ENCODE data around the gene HMOX1.
"Not testable (repeated sequence)": the region's sequence is repeated elsewhere in the genome, so short reads cannot be mapped to it uniquely, and the experiment has no call there.

HMOX1 gene

DNA sequence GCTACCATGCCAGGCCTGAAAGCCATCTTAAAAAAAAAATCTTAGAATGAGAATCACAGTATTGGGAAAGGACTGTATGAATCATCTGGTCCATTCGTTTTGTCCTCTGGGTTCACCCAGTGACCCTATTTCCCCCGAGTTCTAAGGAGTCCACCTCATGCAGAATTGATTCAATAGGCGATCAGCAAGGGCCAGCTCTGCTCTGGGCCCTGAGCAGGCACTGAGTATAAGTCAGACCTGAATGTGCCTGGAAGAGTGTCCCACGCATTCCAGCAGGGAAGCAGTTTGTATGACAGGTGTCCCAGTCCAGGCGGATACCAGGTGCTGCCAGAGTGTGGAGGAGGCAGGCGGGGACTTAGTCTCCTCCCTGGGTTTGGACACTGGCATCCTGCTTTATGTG lies 883 bp upstream of the HMOX1 start:
- CTCF ChIA-PET: interaction anchor here (0.8 kb wide), 2 partner anchors 29 to 52 kb away, joined by 3 read pairs; no protein-coding TSS in a partner anchor
- DNase-seq: no peak
- peaks cover 25% of the 10 kb centered on the region for H3K4me1 Mint-ChIP-seq
- H3K9me3 Mint-ChIP-seq: no peaks in the 10 kb centered on the region
- H3K27me3 Mint-ChIP-seq: peaks cover 65% of the 10 kb centered on the region
- no peaks in the 10 kb centered on the region for H3K36me3 Mint-ChIP-seq
- no peak overlapping the region for H3K27ac Mint-ChIP-seq
- H3K4me3 Mint-ChIP-seq: no peak overlapping the region

DNA sequence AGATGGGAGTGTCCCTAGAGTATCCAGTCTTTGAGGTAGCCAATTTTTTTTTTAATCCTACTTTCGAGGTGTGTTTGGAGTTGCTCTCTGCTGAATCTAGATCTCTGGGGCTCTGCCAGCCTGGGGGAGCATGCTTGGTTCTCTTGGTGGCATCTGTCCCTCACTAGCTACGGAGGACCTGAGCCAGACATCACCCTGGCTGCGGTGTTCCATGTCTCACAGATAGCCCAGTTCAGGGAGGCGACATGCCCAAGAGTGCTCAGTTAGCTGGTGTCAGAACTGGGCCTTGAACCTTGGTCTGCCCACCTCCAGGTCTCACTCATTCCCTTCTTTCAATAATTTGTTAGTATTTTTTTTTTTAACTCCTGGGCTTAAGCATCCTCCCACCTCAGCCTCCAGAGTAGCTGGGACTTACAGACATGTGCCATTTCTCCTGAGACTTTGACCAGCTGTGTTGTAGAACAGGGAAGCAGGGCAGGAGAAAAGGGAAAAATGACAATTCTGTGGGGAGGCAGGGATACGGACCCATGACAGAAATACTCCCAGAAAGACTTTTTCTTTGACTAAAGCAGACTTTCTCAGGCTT lies 621 bp downstream of the HMOX1 start:
- Mint-ChIP-seq H3K27ac (no peak overlapping the region), H3K9me3 (no peaks in the 10 kb centered on the region), H3K36me3 (no peaks in the 10 kb centered on the region), H3K4me3 (peak overlapping the region; percentile 37), H3K4me1 (peaks cover 25% of the 10 kb centered on the region), H3K27me3 (peaks cover 75% of the 10 kb centered on the region)
- DNase-seq: no peak
- CTCF ChIA-PET: no interaction called here

DNA sequence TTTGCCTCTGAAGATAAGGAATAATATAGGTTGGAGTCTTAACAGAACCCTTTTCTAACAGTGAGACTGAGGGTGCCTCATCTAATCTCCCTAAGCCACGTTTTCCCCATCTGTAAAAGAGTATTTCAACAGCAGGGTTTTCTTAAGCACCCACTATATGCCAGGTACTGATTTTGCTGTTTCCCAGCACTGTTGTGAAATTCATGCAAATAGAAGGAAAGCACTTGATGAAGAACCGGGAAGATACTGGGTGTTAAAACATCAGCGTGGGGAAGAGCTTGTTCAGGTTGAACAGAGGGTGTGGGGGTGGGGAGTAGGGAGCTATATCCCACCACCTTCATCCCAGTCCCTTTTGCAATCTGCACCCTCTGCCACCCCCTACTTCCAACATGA lies 2.8 kb downstream of the HMOX1 start:
- peaks cover 12% of the 10 kb centered on the region for H3K4me1 Mint-ChIP-seq

DNA sequence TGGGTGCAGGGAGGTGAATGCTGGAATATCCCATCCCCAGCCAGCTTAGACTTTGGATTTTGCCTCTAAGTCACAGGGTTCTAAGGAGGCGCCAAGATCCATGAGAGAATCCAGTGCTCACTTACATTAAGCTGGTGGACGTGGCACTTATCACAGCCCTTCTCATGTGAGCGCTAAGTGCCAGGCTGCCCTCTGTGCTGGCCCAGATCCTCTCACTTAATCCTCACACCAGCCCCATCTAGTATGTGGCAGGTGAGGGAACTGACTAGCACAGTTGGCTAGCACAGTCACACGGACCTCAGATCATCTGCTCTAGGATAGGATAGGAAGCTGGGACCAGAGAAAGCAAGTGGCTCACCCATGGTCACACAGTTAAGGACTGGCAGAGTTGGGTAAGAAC lies 3.6 kb downstream of the HMOX1 start:
- Mint-ChIP-seq H3K36me3 (no peaks in the 10 kb centered on the region), H3K9me3 (no peaks in the 10 kb centered on the region), H3K4me1 (peaks cover 12% of the 10 kb centered on the region), H3K27me3 (peaks cover 89% of the 10 kb centered on the region), H3K27ac (no peak overlapping the region), H3K4me3 (no peak overlapping the region)
- CTCF ChIA-PET: no interaction called here
- DNase-seq: no peak

More for the DNA sequence above, 2.8 kb downstream of the HMOX1 start:
- no peaks in the 10 kb centered on the region for H3K9me3 Mint-ChIP-seq
- no peaks in the 10 kb centered on the region for H3K36me3 Mint-ChIP-seq
- CTCF ChIA-PET: no interaction called here
- DNase-seq: no peak
- H3K4me3 Mint-ChIP-seq: no peak overlapping the region
- H3K27ac Mint-ChIP-seq: no peak overlapping the region
- H3K27me3 Mint-ChIP-seq: peaks cover 91% of the 10 kb centered on the region

DNA sequence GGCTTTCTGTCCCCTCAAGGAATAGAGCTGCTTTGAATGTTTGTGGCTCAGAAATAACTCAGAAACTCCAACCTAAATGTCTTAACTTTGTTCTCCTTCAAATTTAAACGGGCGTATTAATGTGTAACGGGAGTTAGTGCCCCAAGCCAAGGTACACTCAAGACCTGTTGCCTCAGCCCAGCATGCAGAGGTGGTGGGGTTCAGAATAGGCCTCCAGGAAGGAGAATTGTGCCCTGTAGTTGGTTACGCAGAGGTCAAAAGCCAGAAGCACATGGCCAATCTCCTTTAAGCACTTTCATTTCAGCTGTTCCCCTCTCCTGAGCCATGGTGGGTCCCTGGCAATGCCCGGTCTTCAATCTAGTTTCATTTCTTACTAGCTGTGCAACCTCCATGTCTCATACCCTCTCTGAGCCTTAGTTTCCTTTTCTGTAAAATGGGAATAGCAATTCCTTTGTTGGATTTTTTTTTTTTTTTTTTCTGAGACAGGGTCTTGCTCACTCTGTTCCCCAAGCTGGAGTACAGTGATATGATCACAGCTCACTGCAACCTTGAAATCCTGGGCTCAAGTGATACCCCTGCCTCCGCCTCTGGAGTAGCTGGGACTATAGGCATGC lies 4.2 kb downstream of the HMOX1 start:
- H3K27me3 Mint-ChIP-seq: peaks cover 89% of the 10 kb centered on the region
- no peak for DNase-seq
- H3K9me3 Mint-ChIP-seq: no peaks in the 10 kb centered on the region
- CTCF ChIA-PET: no interaction called here
- no peak overlapping the region for H3K27ac Mint-ChIP-seq
- H3K4me1 Mint-ChIP-seq: peaks cover 12% of the 10 kb centered on the region
- H3K4me3 Mint-ChIP-seq: no peak overlapping the region
- no peaks in the 10 kb centered on the region for H3K36me3 Mint-ChIP-seq

DNA sequence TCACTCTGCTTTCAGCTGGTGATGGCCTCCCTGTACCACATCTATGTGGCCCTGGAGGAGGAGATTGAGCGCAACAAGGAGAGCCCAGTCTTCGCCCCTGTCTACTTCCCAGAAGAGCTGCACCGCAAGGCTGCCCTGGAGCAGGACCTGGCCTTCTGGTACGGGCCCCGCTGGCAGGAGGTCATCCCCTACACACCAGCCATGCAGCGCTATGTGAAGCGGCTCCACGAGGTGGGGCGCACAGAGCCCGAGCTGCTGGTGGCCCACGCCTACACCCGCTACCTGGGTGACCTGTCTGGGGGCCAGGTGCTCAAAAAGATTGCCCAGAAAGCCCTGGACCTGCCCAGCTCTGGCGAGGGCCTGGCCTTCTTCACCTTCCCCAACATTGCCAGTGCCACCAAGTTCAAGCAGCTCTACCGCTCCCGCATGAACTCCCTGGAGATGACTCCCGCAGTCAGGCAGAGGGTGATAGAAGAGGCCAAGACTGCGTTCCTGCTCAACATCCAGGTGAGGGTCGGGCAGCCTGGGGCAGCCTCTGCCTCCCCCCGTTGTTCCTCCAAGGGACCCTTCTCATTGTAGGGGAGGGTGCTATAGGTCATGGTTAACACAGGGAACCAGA lies 5.9 kb downstream of the HMOX1 start:
- Mint-ChIP-seq H3K36me3 (no peaks in the 10 kb centered on the region), H3K9me3 (no peaks in the 10 kb centered on the region), H3K4me3 (no peak overlapping the region), H3K27ac (no peak overlapping the region), H3K27me3 (peaks cover 73% of the 10 kb centered on the region), H3K4me1 (no peaks in the 10 kb centered on the region)
- no peak for DNase-seq
- CTCF ChIA-PET: no interaction called here

DNA sequence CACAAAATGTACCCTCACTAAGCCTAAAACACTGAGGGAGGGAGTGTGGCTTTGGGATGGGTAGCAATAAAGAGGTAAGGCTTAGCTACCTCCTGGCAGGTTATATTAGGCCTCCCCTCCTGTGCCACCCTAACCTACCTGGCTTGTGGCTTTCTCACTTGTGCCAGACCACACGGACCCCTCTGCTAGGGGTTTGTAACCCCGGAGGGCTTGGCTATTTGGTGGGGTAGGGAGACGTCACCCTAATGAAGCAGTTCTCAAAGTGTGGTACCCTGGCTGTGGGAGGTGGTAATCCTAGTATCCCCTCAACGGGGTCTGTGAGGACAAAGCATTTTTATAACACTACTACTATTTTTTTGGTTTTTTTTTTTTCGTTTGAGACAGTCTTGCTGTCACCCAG lies 10.0 kb downstream of the HMOX1 start:
- Mint-ChIP-seq H3K27ac (no peak overlapping the region), H3K27me3 (peaks cover 48% of the 10 kb centered on the region), H3K36me3 (no peaks in the 10 kb centered on the region), H3K4me1 (no peaks in the 10 kb centered on the region), H3K4me3 (no peak overlapping the region), H3K9me3 (no peaks in the 10 kb centered on the region)
- DNase-seq: no peak
- CTCF ChIA-PET: no interaction called here

DNA sequence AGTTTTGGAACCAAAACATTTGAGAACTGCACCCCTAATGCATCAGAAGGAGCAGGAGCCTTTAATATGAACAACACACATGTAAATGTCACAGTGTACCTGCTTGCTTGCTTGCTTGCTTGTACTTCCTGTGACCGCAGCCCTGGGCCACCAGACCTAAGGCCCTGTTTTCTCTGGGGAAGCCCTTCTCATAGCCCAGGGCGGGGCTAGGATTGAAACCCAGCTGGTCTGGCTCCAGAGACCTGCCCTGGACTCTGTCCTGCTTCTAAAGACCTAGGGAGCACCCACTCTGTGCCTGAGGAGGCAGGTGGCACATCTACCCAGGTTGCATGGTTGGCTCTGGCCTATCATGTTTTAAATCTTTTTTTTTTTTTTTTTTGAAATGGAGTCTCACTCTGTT lies 11.5 kb downstream of the HMOX1 start:
- CTCF ChIA-PET: no interaction called here
- Mint-ChIP-seq H3K4me3 (no peak overlapping the region), H3K4me1 (no peaks in the 10 kb centered on the region), H3K27me3 (peaks cover 37% of the 10 kb centered on the region), H3K36me3 (no peaks in the 10 kb centered on the region), H3K9me3 (no peaks in the 10 kb centered on the region), H3K27ac (no peak overlapping the region)
- DNase-seq: no peak

DNA sequence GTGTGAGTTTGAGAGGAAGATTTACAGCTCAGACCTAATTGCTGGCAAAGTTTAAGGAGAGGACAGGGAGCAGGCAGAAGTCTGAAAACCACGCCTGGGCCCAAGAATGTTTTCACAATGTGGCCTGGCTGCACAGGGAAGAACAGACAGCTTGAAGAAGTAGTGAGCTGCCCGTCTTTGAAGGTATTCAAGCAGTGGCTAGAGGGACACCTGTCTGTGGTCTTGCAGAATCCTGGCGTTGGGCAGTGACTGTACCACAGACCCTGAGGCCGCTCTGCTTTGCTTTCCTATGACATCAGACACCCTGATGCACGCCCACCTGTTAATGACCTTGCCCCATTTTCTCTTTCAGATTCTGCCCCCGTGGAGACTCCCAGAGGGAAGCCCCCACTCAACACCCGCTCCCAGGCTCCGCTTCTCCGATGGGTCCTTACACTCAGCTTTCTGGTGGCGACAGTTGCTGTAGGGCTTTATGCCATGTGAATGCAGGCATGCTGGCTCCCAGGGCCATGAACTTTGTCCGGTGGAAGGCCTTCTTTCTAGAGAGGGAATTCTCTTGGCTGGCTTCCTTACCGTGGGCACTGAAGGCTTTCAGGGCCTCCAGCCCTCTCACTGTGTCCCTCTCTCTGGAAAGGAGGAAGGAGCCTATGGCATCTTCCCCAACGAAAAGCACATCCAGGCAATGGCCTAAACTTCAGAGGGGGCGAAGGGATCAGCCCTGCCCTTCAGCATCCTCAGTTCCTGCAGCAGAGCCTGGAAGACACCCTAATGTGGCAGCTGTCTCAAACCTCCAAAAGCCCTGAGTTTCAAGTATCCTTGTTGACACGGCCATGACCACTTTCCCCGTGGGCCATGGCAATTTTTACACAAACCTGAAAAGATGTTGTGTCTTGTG lies 12.5 kb downstream of the HMOX1 start:
- Mint-ChIP-seq H3K4me3 (no peak overlapping the region), H3K27me3 (peaks cover 30% of the 10 kb centered on the region), H3K4me1 (no peaks in the 10 kb centered on the region), H3K36me3 (no peaks in the 10 kb centered on the region), H3K27ac (no peak overlapping the region), H3K9me3 (no peaks in the 10 kb centered on the region)
- CTCF ChIA-PET: no interaction called here
- no peak for DNase-seq

DNA sequence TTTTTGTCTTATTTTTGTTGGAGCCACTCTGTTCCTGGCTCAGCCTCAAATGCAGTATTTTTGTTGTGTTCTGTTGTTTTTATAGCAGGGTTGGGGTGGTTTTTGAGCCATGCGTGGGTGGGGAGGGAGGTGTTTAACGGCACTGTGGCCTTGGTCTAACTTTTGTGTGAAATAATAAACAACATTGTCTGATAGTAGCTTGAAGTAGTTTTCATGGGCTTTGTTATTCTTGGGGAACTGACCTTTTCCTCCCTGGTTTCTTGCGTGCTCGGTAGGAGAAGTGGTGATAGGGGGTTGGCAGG lies 13.1 kb downstream of the HMOX1 start:
- Mint-ChIP-seq H3K4me1 (peaks cover 4% of the 10 kb centered on the region), H3K27ac (no peak overlapping the region), H3K36me3 (no peaks in the 10 kb centered on the region), H3K4me3 (no peak overlapping the region), H3K27me3 (peaks cover 25% of the 10 kb centered on the region), H3K9me3 (no peaks in the 10 kb centered on the region)
- no peak for DNase-seq
- CTCF ChIA-PET: no interaction called here

DNA sequence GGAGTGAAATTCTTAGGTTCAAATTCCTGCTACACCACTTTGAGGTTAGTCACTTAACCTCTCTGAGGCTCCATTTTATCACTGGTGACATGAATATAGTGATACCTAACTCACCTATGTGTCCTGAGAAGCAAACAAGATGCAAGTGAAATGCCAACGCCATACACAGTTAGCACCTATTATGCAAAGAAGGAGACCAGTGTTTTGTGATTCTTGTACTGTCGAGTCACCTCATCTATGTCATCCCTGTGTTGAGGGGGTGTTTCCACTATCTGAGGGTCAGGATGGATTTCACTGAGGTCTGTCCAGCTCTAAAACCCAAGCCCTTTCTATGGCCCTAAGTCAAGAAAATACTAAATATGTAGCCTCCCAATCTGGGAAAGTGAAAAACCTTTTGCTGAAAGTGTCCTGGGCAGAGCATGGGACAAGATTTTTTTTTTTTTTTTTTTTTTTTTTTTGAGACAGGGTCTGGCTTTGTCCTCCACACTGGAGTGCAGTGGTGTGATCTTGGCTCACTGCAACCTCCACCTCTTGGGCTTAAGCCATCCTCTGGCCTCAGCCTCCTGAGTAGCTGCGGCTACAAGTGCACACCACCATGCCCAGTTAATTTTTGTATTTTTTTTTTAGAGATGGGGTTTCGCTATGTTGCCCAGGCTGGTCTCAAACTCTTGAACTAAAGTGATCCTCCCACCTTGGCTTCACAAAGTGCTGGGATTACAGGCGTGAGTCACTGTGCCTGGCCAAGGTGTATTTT lies 14.1 kb downstream of the HMOX1 start:
- no peak for DNase-seq
- H3K9me3 Mint-ChIP-seq: no peaks in the 10 kb centered on the region
- peaks cover 15% of the 10 kb centered on the region for H3K27me3 Mint-ChIP-seq
- peaks cover 3% of the 10 kb centered on the region for H3K36me3 Mint-ChIP-seq
- peaks cover 13% of the 10 kb centered on the region for H3K4me1 Mint-ChIP-seq
- H3K27ac Mint-ChIP-seq: no peak overlapping the region
- no peak overlapping the region for H3K4me3 Mint-ChIP-seq
- CTCF ChIA-PET: no interaction called here

DNA sequence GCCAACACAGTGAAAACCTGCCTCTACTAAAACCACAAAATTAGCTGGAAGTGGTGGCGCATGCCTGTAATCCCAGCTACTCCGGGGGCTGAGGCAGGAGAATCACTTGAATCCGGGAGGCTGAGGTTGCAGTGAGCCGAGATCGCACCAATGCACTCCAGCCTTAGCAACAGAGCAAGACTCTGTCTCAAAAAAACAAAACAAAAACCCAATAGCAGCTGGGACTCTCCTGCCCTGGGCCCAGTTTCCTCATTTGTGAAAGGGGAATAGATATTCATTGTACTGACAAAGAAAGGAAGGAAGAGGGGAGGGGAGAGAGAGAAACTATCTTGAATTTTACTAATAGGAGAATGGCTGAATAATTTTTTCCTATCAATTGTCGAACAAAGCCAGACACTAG lies 15.7 kb downstream of the HMOX1 start:
- peaks cover 14% of the 10 kb centered on the region for H3K27me3 Mint-ChIP-seq
- H3K27ac Mint-ChIP-seq, CTCF ChIA-PET, DNase-seq, H3K9me3 Mint-ChIP-seq, H3K4me3 Mint-ChIP-seq: not testable (repeated sequence)
- H3K36me3 Mint-ChIP-seq: peaks cover 12% of the 10 kb centered on the region
- H3K4me1 Mint-ChIP-seq: peaks cover 26% of the 10 kb centered on the region

DNA sequence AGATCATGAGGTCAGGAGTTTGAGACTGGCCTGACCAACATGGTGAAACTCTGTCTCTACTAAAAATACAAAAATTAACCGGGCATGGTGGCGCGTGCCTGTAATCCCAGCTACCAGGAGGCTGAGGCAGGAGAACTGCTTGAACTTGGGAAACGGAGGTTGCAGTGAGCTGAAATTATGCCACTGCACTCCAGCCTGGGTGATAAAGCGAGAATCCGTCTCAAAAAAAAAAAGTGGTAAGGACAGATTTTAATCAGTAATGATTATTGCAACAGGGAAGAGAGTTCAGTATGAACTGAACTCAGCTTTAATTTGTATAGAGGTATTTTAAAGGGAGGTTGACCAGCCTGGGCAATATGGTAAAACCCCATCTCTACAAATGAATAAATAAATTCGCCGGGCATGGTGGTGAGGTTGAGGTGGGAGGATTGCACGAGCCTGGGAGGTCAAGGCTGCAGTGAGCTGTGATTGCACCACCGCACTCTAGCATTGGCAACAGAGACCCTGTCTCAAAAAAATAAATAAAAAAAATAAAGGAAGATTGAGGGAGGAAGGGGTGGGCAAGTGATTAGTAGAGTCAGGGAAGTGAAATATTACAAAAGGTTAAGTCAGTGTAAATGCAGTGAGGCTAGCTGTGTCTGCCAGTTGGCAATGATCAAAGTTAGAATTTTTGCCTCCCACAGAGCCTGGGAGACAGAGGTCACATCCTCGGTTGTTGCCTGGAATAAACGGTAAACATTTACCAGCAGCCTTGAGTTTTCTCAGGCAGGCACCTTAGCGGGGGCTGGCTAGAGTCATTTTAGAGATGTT lies 16.4 kb downstream of the HMOX1 start:
- Mint-ChIP-seq H3K27ac (no peak overlapping the region), H3K9me3 (no peaks in the 10 kb centered on the region), H3K36me3 (peaks cover 16% of the 10 kb centered on the region), H3K4me3 (peak overlapping the region; percentile 10), H3K4me1 (peaks cover 33% of the 10 kb centered on the region), H3K27me3 (peaks cover 14% of the 10 kb centered on the region)
- CTCF ChIA-PET: no interaction called here
- no peak for DNase-seq

DNA sequence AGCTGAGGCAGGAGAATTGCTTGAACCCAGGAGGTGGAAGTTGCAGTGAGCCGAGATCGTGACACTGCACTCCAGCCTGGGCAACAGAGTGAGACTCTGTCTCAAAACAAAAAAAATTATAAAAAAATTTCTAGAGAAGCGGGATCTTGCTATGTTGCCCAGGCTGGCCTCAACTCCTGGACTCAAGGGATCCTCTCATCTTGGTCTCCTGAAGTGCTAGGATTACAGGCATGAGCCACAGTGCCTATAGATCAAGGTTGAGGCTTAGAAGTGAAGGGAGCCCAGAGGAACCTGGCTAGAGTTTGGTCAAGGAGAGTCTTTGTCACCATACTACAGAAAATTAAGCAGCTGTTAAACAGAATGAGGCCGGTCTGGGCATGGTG lies 17.7 kb downstream of the HMOX1 start:
- Mint-ChIP-seq H3K27me3 (peaks cover 8% of the 10 kb centered on the region), H3K27ac (peak overlapping the region; percentile 97), H3K9me3 (no peaks in the 10 kb centered on the region), H3K4me1 (peaks cover 45% of the 10 kb centered on the region), H3K4me3 (peak overlapping the region; percentile 99), H3K36me3 (peaks cover 21% of the 10 kb centered on the region)
- CTCF ChIA-PET: no interaction called here
- no peak for DNase-seq

All from activated naive CD4-positive, alpha-beta T cell treated with anti-CD3 and anti-CD28 coated beads, Interleukin-2, amount 10 ng/mL, durations not matched to agents 7 days and 5 days (primary cell).